ENCODE results near the gene ARRB1.
"Not testable (repeated sequence)": the region's sequence is repeated elsewhere in the genome, so short reads cannot be mapped to it uniquely, and the experiment has no call there.

Gene ARRB1

DNA sequence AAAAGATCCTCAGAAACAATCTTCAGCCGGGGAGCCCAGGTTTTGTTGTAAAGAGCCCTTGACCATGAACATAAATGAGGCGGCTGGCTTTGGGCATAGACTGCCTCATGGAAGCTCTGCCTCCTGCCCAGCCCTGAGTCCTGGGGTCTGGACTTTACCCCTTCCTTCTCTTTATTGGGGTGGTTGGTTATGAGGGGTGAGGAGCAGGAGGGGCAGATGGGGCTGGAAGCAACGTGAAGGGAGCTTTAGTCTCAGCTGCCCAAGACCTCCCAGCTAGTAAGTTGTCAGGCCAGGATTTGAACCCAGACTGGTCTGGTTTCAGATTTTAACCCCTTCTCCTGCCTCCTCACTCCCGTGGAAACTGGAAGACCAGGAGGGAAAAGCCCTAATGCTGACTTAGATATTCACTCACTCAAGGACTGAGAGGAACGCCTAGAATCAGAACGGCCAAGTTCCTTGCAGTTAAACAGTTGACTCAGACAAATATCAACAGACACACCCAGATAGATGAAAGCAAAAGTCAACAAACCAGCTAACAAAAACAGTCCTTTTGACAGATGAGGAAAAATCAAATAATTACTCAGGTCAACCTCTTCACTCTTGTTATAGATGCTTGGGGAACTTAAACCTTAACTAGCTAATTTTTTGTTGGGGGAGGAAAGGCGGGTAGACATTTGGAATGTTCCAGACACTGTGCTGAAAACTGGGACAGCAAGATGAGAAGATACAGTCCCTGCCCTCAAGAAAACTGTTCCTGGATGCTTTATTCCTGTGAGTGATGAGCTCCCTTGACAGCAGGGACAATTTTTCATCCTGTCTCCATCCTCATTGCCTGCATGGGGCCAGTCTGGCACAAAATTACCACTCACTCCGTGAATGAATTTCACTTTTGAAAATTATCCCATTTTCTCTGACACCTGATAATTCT lies 20.8 kb upstream of the ARRB1 start:
- no peak for DNase-seq (ENCODE audit: low read depth)

DNA sequence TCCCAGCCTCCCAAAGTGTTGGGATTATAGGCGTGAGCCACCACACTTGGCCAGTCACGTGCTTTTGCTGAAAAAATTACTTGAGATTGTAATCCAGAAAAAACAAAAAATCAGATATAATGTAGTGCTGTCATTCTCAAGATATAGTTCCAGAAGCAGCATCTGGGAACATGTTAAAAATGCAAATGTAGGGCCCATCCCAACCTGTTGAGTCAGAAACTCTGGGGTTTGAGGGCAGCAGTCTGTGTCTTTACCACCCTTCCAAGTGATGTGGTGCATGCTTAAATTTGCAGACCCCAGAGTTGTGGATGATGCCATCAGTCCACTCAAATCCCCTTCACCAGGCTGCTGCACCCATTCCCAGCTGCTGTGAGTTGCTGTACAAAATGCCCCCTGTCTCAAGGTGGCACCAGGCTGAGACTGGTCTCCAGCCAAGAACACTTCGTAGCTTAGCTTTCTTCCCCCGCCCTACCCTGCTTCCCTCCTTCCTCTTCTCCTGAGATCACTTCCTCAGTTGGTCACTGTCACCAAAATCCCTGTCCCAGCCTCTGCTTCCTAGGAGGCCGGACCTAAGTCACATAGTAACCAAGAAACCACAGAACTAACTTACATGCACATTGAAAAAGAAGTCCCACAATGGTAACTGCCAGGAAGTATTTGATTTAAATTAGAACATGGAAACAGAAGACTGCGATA lies 18.2 kb upstream of the ARRB1 start:
- no peak for DNase-seq (ENCODE audit: low read depth)

DNA sequence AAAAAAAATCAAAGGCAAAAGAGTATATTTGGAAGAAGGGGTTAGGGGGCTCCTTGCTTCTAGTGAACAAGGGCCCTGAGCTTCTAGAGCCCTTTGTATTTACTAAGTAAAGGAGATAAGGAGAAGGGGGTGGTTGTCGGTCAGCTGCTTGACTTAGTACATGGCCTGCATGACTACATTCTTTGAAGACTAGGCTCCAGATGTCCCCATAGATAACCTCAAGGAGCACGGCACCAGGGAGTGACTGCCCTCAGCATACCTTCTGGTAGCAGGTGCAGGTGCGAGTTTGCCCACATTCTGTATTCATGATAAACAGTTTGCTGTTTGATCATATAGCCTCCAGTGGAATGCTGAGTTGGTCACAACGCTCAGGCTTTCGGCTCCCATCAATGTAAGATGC lies 15.4 kb upstream of the ARRB1 start:
- DNase-seq (ENCODE audit: low read depth) = not testable (repeated sequence)

- no peak for DNase-seq (ENCODE audit: low read depth)
Observed at GRCh38 chr11:75365711-75366181, 14.3 kb upstream of the ARRB1 start.

DNA sequence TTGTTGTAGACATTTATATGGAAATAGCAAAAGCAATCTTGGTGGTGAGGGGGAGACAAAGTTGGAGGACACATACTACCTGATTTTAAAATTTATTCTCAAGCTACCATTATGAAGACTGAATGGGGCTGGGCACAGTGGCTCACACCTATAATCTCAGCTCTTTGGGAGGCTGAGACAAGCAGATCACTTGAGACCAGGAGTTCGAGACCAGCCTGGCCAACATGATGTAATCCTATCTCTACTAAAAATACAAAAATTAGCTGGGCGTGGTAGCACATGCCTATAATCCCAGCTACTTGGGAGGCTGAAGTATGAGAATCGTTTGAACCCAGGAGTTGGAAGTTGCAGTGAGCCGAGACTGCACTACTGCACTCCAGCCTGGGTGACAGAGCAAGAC lies 10.8 kb upstream of the ARRB1 start:
- DNase-seq (ENCODE audit: low read depth) = not testable (repeated sequence)

- DNase-seq (ENCODE audit: low read depth) = no peak
Observed at GRCh38 chr11:75356613-75357012, 5.2 kb upstream of the ARRB1 start.

GRCh38 chr11:75355051-75355450 lies 3.6 kb upstream of the ARRB1 start:
- DNase-seq (ENCODE audit: low read depth) = no peak

DNA sequence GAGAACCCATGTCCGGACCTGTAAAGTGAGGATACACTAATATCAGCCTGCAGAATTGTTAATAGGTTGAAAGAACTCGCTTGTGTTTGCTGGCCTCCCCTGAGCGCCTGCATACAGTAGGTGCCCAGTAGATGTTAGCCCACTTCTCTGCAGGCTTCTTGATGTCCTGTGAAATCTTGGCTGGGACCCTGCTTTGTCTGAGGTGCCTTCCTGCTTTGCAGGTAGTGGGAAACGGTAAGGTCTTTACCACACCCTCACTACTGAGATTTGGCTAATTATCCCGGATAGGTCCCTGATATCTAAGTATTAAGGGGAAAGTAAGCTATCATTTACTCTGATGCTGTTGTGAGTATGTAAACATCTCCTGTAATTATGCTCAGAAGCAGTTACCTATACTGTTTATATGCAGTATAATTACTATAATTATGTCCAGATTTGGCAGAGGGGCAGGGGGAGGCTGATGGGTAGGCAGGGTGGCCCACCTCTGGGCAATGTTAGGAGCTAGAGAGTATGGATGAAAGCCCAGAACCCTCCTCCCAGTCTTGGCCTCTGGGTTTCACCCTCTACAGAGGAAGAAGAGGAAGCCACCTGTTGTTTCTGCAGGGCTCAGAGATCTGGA lies 1.2 kb upstream of the ARRB1 start:
- DNase-seq (ENCODE audit: low read depth) = no peak

GRCh38 chr11:75351791-75352587 lies 528 bp upstream of the ARRB1 start:
- DNase-seq (ENCODE audit: low read depth) = peak; percentile 46

DNA sequence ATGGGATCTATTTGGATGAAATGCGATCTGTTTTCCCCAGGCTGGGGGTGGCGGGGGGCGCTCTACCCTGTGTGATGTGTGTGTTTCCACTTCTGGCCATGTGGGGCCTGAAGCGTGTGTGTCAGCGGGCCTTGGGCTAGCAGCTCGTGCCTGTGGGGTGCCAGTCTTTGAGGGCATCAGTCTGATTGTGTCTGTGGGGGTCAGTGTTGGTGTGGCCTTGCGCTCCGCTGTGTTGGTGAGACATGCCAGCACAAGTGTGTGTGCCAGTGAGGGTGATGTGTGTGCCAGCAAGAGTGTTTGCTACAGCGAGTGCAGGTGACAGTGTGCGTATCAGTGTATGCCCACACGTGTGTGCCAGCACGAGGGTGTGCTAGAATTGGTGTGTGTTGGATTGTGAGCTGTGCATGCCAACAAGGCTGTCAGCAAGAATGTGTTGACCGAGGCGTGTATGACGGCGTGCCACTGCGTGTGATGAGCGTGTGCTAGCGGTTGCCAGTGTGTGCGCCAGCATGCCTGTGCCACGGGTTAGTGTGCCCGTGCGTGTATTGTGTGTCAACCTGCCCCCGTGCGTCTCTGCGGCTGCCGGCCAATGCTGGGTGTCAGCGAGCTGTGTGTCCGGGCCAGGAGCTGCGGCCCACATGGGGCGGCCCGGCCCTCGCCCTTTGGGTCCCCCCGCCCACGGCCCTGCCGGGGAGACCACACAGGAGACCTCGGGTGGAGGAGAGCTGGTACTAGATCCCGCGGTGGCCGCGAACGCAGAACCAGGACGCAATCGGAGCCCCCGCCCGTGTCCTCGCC lies 519 bp downstream of the ARRB1 start:
- peak; percentile 31 for DNase-seq (ENCODE audit: low read depth)

DNA sequence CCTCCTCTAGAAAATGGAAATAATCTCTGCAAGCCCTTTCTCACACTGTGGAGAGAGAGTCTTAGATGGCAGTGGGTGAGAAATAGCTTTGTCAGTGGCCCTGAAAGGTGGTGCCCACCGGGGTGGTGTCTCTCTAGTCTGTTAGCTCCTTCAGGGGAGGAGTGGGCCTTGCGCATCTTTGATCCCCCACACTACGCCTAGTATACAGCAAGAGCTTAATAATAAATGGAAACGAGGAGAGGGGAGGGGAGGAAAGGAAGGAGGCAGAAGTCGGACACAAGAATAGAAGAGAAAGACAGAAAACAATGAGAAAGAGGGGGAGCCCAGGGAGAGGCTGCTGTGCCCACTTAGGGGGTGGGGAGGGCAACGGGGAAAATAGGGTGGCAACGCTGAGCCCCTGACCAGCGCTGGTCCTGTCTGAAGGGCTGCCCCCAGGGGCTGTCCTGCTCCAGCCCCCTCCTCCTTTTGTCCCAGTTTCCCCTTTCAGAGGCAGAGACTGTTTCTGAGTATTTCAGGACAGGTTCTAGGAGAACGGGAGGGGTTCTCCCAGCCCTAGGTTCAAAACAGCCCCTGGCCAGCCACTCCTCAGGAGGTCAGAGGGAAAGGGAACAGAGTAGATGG lies 1.2 kb downstream of the ARRB1 start:
- no peak for DNase-seq (ENCODE audit: low read depth)

- no peak for DNase-seq (ENCODE audit: low read depth)
Observed at GRCh38 chr11:75349521-75350116, 1.8 kb downstream of the ARRB1 start.

DNA sequence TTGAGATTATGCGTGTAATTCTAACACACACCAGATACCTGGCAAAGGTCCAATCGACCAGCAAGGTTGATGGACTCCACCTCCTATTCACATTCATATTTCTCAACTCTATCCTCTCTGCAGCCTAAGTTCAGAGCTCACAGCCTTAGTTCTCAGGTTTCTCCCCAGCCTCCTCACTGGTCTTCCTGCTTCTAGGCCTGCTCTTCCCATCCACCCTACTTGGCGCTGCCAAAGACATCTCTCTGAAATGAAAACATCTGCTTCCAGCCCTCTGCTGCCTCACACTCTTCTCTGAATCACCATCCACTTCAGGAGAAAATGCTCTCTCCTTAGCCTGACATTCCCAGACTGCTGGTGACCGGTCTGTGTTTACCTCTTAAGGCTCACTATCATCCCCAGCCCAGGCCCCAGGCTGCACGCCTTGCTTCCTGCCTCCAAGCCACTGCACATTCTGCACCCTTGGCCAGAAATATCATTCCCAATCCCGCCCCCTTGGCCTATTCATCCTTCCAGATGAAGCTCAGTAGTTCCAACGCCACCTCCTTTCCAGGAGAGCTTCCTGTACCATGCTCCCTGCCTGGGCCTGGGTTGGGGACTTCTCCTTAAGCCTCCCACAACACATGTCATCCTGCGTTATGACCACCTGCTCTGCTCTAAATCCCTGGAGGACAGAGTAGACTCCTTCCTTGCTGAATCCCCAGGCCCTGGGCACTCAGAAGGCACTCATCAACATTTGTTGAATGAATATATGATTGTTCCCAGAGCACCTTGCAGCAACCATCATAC lies 3.5 kb downstream of the ARRB1 start:
- DNase-seq (ENCODE audit: low read depth) = no peak

- DNase-seq (ENCODE audit: low read depth) = no peak
Observed at GRCh38 chr11:75346912-75347647, 4.4 kb downstream of the ARRB1 start.

DNA sequence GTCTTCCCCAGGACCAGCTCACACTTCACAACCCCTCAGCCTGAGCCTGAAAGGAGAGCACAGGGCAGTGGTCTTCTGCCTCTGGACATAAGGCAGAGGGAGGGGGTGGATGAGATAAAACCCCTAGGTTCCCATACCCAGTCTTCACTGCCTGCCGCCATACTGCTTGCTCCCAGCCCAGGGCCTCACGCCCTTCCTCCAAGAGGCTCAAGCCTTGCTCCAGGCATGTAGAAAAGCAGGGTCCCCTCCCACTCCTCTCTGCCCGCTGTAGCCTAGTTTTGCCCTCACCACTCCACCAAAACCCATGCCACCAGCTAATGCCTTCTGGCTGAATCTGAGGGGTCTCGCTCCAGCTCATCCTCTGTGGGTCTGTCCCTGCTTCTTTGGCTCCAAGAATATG lies 5.2 kb downstream of the ARRB1 start:
- DNase-seq (ENCODE audit: low read depth) = no peak

DNA sequence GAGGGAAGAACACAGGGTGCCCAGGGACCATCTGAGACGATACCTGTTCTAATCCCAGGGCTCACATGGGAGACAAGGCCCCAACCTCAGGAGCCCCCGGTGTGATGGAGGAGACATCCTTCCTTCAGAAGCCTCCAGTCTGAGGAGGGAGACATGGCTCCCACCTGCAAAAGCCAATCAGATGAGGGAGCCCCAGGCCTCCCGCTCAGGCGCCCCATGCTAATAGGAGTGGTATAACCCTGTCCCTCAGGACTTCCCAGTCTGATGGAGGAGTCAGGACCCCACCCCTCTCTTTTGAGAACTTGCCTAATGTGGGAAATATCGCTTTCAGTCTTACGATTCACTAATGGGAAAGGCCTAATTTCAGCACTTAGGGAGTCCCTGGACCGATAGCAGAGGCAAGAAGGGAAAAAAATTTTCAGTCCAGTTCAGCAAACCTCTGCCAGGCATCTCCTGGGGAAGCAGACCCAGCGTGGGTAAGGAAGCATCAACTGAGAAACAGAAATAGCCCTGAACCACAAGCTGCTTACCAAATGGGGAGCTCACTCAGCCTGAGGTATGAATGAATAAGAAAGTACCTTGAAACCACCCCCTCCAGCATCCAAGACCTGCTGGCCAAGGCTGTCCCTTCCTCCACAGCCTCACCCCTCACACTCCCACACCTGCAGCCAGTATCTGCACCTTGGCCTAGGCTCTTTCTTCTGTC lies 5.9 kb downstream of the ARRB1 start:
- no peak for DNase-seq (ENCODE audit: low read depth)

DNA sequence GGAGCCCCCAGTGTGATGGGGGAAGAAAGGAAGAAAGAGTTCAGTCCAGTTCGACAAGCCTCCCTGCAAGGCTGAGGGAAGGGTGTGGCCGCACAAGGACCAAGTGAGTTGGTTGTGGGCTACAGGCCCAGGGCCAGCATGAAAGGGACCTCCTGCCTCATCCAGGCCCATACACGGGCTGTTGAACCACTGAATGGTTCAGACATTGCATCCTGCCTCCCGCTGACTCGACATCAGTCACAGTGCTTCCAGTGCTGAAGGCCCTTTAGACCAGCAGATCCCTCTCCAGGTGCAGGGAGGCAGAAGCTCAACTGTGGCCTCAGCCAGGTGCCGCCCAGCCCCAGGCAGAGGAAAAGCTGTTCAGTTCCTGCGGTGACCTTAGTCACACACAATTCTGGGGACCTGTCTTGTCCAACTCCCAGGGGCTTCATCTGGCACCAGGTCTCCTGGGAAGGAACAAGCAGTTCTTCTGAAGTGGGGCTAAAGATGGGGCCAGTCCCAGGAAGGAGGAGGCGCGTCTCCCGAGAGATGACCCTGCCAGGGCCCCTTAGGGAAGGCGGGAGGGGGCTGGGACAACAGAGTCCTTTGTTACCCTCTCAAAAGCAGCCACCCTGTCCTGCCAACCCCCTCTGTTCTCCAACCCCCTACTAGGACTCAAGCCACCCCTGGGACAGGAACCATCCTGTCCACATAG lies 6.6 kb downstream of the ARRB1 start:
- DNase-seq (ENCODE audit: low read depth) = no peak
